A549 (cell line): ENCODE data around the gene KCNK6. TPM values are rescaled to one million over a fixed set of nuclear protein-coding genes. Genes with fewer than 3 reads are reported as not detected.

Experiments used
- ATOH8 ChIP-seq: fragments of 250-450 bp; sonication (Bioruptor Pico); IDR thresholded peaks from 2 replicates; pipeline ENCODE4 v1.5.0; 2020; ENCODE audit warnings: low read depth, mild to moderate bottlenecking, moderate library complexity
- BHLHE40 ChIP-seq: IDR thresholded peaks from 2 replicates; pipeline ENCODE4 v1.6.1; 2012; ENCODE audit warnings: low read depth, low read length, inconsistent platforms
- CBX8 ChIP-seq: fragments of 200-600 bp; sonication (generic); IDR thresholded peaks from 2 replicates; pipeline ENCODE4 v1.6.1; 2016
- CTCF ChIP-seq: fragments of >200 bp; sonication (Bioruptor Twin); formaldehyde crosslinking; IDR thresholded peaks from 3 replicates; pipeline ENCODE4 v1.5.1; 2016
- E2F6 ChIP-seq: IDR thresholded peaks from 2 replicates; pipeline ENCODE4 v1.6.1; 2012; ENCODE audit warnings: low read depth, borderline replicate concordance
- EHMT2 ChIP-seq: fragments of 200-600 bp; sonication (generic); IDR thresholded peaks from 2 replicates; pipeline ENCODE4 v1.6.1; 2016; ENCODE audit warnings: antibody characterized with exemption, low read depth, mild to moderate bottlenecking, moderate library complexity
- ELK1 ChIP-seq: fragments of 150-350 bp; IDR thresholded peaks from 2 replicates; pipeline ENCODE4 v1.6.1; 2014; ENCODE audit warnings: low read depth, mild to moderate bottlenecking, low read length
- ESRRA ChIP-seq: fragments of 150-350 bp; IDR thresholded peaks from 2 replicates; pipeline ENCODE4 v1.6.1; 2014; ENCODE audit warnings: mild to moderate bottlenecking, low read length, borderline replicate concordance
- FOSL2 ChIP-seq, 2 experiments: fragments of 450-650 bp in 1 of 2; fragments of >200 bp in 1 of 2; sonication (Bioruptor Twin) in 1 of 2; formaldehyde crosslinking; IDR thresholded peaks; 2 replicates each; pipeline versions ENCODE4 v1.5.0 to v1.6.1; 2016 to 2020; ENCODE audit warnings: mild to moderate bottlenecking in 1 of 2, moderate library complexity in 1 of 2
- FOXS1 ChIP-seq: fragments of 250-450 bp; sonication (Bioruptor Pico); IDR thresholded peaks from 2 replicates; pipeline ENCODE4 v1.5.0; 2020; ENCODE audit warnings: mild to moderate bottlenecking, moderate library complexity
- GATA3 ChIP-seq: IDR thresholded peaks from 2 replicates; pipeline ENCODE4 v1.6.1; 2012; ENCODE audit warnings: borderline replicate concordance
- HDAC2 ChIP-seq: fragments of 200-600 bp; sonication (generic); IDR thresholded peaks from 2 replicates; pipeline ENCODE4 v1.6.1; 2016
- HES2 ChIP-seq: fragments of >200 bp; sonication (Bioruptor Twin); formaldehyde crosslinking; IDR thresholded peaks from 2 replicates; pipeline ENCODE4 v1.6.1; 2016
- HOXB5 ChIP-seq: fragments of 250-450 bp; sonication (Bioruptor Pico); IDR thresholded peaks from 2 replicates; pipeline ENCODE4 v1.5.0; 2020; ENCODE audit warnings: mild to moderate bottlenecking, moderate library complexity
- JUNB ChIP-seq: fragments of >200 bp; sonication (Bioruptor Twin); formaldehyde crosslinking; IDR thresholded peaks from 2 replicates; pipeline ENCODE4 v1.6.1; 2016
- KDM5A ChIP-seq: fragments of 200-600 bp; sonication (generic); IDR thresholded peaks from 2 replicates; pipeline ENCODE4 v1.6.1; 2016; ENCODE audit warnings: antibody characterized with exemption, mild to moderate bottlenecking
- MAFK ChIP-seq: fragments of 450-650 bp; IDR thresholded peaks from 2 replicates; pipeline ENCODE4 v1.6.1; 2014; ENCODE audit not compliant: partially characterized antibody
- MAX ChIP-seq: IDR thresholded peaks from 2 replicates; pipeline ENCODE4 v1.6.1; 2012
- MAZ ChIP-seq: fragments of 150-350 bp; IDR thresholded peaks from 2 replicates; pipeline ENCODE4 v1.6.1; 2014; ENCODE audit warnings: antibody characterized with exemption, low read depth, low read length, borderline replicate concordance
- NFE2L2 ChIP-seq: fragments of 150-350 bp; conservative IDR thresholded peaks from 2 replicates; pipeline ENCODE4 v1.6.1; 2014; ENCODE audit warnings: low read length
- POLR2A ChIP-seq: IDR thresholded peaks from 2 replicates; pipeline ENCODE4 v1.6.1; 2012; ENCODE audit warnings: mild to moderate bottlenecking, low read length
- RAD21 ChIP-seq, 2 experiments: fragments of >200 bp in 1 of 2; sonication (Bioruptor Twin) in 1 of 2; formaldehyde crosslinking in 1 of 2; IDR thresholded peaks in 1 of 2; conservative IDR thresholded peaks in 1 of 2; 2 replicates in 1 of 2; 3 replicates in 1 of 2; pipeline ENCODE4 v1.6.1; 2012 to 2018; ENCODE audit warnings: inconsistent platforms in 1 of 2
- RARB ChIP-seq: fragments of 250-450 bp; sonication (Bioruptor Pico); IDR thresholded peaks from 2 replicates; pipeline ENCODE4 v1.8.0; 2021; ENCODE audit warnings: mild to moderate bottlenecking, moderate library complexity
- RCOR1 ChIP-seq: fragments of 150-350 bp; IDR thresholded peaks from 2 replicates; pipeline ENCODE4 v1.6.1; 2014; ENCODE audit warnings: antibody characterized with exemption, low read length, low read depth
- REST ChIP-seq: fragments of 200-600 bp; sonication (generic); IDR thresholded peaks from 2 replicates; pipeline ENCODE4 v1.6.1; 2016; ENCODE audit warnings: antibody characterized with exemption, mild to moderate bottlenecking, moderate library complexity
- SMC3 ChIP-seq: fragments of >200 bp; sonication (Bioruptor Twin); formaldehyde crosslinking; IDR thresholded peaks from 3 replicates; pipeline ENCODE4 v1.6.1; 2018; ENCODE audit warnings: inconsistent platforms
- TFCP2L1 ChIP-seq: fragments of 250-450 bp; sonication (Bioruptor Pico); IDR thresholded peaks from 2 replicates; pipeline ENCODE4 v1.5.0; 2021; ENCODE audit warnings: mild to moderate bottlenecking
- ZFP36 ChIP-seq: fragments of 450-650 bp; IDR thresholded peaks from 2 replicates; pipeline ENCODE4 v1.6.1; 2014; ENCODE audit warnings: borderline replicate concordance; ENCODE audit not compliant: partially characterized antibody
- ZNF302 ChIP-seq: fragments of 250-450 bp; sonication (Bioruptor Pico); IDR thresholded peaks from 2 replicates; pipeline ENCODE4 v1.9.0; 2021; ENCODE audit warnings: inconsistent platforms, mild to moderate bottlenecking, moderate library complexity
- polyA plus RNA-seq, 4 experiments: library from polyadenylated mRNA; depleted of rRNA in 3 of 4; stranded (reverse); fragments of >200 nt; fragmentation: RNase III in 1 of 4; extraction: RNeasy Plus Mini Kit Qiagen cat#74134 plus additional on column Dnase treatment in 1 of 4; gene quantifications; 2 replicates in 3 of 4; 3 replicates in 1 of 4; pipeline ENCODE4 v1.2.3, GENCODE V29; 2011 to 2017

Gene KCNK6
- polyA plus RNA-seq, 2 of the 4 experiments (the other 2 are of a cell fraction) = 2.4 to 2.8 TPM

GRCh38 chr19:38304866-38305429 is 14.7 kb upstream of the KCNK6 start (continued):
- TF ChIP-seq ESRRA (no peak), ELK1 (no peak), NFE2L2 (no peak; the same call in 1 of the 2 replicates), FOSL2 (IDR thresholded peaks at IDR 0.05) (no peak), FOSL2 (CRISPR knock-in tag; IDR thresholded peaks at IDR 0.05) (no peak), HOXB5 (peak; percentile 22; the same call in 1 of the 2 replicates), HDAC2 (no peak), CBX8 (no peak), RARB (CRISPR knock-in tag) (no peak), SMC3 (peak; percentile 38; the same call in 2 of the 3 replicates), E2F6 (0 out of 2 replicates have a peak, but pooled peaks have one; percentile 33), POLR2A (peak; percentile 82), BHLHE40 (no peak), MAZ (peak; percentile 72; the same call in 1 of the 2 replicates), MAX (peak; percentile 98), ZNF302 (CRISPR knock-in tag) (no peak), ZFP36 (no peak), HES2 (no peak), CTCF (no peak), JUNB (no peak), ATOH8 (CRISPR knock-in tag) (no peak), EHMT2 (no peak), TFCP2L1 (CRISPR knock-in tag) (peak; percentile 91), MAFK (no peak), REST (no peak), KDM5A (no peak), RAD21 (conservative IDR thresholded peaks at IDR 0.05 in 1 of 2, IDR thresholded peaks at IDR 0.05 in 1 of 2) (peak; percentile 1 to 43; a peak in 2 of 5 replicates), RCOR1 (no peak), FOXS1 (CRISPR knock-in tag) (no peak), GATA3 (peak; percentile 70)
- TF ChIP-seq, all 56 proteins: peak for 17
